GM19240 (cell line): ENCODE results near the gene SPI1.

Experiments used
- DNase-seq: peaks from one replicate; pipeline ENCODE4 v3.0.0; 2011; ENCODE audit warnings: low spot score; ENCODE audit not compliant: insufficient read length

The SPI1 gene

DNA sequence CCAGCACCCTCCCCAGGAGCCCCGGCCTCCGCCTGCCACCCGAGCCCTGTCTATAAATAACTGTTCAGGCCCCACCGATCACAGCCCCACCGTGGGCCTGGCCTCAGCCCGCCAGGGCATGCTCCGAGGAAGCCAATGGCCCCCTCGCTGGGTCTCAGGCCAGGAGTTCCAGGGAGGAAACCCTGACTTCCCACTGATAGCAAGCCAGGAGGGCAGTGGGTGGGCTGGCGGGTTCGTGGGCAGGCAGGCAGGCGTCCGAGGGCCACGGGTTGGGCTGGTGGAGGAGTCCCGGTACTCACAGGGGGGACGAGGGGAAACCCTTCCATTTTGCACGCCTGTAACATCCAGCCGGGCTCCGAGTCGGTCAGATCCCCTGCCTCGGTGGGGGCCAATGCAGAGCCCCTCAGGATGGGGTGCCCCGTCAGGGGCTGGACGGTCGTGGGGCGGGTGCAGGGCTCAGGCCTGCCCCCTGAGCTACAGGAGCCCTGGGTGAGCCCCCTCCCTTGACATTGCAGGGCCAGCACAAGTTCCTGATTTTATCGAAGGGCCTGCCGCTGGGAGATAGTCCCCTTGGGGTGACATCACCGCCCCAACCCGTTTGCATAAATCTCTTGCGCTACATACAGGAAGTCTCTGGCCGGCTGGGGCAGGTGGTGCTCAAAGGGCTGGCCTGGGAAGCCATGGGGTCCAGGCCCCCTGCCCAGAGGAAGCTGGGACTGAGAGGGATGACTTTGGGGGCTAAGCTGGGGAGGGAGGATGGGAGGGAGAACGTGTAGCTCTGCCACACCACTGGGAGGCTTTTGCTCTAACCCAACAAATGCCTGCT, at the start of gene SPI1:
Gene SPI1 (minus strand): TSS at position 538 of the 826 bp plus-strand sequence. CDS start 194 bp downstream, at position 344.
- DNase-seq, result peak; percentile 89

DNA sequence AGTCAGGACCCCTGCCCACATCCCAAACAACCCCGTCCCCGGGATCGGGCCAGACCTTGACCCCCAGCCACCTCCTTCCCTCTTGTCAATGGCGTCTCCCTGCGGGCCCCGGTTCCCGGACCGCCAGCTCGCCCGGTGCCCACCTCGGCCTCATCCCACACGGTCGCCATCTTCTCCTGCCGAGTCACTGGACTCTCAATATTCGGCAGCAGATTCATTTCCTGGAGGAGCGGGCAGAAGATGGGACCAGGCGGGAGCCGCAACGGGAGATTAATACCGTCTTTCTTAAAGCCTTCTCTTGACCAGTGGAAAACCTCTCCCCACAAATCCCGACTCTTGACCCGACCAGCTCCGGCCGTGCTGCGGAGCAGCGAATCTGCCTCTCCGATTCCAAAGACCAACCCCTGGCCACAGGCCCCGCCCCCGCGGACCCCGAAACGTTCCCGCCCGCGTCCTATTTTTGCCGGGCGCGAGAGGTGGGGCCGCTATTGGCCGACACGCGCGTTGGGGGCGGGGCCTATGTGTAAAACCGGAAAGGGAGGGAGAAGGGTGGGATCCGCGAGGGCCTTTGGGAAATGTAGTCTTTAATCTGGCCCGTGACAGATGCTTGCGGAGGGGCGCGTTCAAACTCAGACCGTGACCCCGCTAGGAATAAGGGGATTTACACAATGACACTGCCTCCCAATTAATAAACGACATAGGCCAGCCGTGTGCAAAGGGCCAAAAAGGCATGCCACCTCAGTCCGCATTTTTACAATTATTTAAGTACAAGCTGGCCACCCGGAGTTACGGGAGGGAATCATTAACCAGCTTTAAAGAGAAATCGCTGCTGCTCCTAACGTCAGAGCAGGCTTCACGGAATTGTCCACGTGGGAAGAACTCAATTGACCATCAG, 48.0 kb upstream of the SPI1 start, which contains the start of gene PSMC3:
Gene PSMC3 (minus strand): TSS at position 378 of the 895 bp plus-strand sequence. CDS start 160 bp downstream, at position 218.
- peak; percentile 93 for DNase-seq

DNA sequence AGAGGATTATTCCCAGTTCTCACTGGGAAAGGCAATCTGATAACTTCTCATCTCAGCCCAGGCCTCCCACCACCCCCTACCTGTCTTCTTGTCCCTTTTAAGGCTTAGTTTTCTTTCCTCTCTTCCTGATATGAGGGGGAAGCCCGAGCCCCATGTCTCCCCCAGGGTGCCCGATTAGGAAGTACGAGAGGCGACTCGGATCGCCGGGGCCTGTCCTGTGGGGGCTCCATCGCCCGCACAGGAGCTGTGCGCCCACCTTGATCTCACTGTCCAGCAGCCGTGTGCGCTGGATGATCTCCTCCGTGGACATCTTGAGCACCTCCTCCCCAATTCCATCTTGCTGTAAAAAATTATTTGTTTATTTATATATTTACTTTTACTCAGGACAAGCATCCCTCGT, 47.3 kb upstream of the SPI1 start:
- DNase-seq, result no peak

DNA sequence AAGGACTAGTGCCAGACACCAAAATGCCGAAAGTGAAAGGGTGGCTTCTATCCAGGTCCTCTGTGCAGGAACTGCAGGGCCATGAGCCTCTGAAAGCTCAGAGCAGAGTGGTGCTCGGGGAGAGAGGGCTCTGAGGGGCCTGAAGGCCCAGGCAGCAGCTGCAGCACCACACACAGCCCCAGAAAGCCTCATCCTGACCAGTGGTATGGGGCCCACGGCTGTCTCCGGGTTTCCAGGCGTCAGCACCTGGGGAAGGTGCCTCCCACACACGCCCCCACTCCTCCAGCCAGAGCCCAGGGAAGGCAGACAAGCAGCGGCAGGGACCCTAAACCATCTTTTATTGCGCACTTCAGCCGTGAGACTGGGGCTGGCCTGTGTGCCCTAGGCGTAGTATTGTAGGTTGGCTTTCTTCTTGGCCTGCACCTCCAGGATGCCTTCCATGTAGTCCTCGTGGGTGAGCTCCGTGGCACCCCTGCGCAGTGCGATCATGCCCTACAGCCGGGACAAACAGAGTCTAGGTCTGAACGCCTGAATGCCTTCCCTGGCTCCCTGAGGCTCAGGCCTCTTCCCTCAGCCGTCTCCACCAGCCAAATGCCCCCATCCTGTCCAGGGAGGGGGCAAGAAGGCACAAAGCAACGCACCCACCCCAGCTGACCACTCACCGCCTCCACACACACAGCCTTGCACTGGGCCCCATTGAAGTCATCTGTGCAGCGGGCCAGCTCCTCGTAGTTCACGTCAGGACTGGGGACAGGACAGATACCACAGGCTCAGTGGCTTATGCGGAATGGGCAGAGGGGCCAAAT, 40.3 kb upstream of the SPI1 start:
- DNase-seq, result no peak

DNA sequence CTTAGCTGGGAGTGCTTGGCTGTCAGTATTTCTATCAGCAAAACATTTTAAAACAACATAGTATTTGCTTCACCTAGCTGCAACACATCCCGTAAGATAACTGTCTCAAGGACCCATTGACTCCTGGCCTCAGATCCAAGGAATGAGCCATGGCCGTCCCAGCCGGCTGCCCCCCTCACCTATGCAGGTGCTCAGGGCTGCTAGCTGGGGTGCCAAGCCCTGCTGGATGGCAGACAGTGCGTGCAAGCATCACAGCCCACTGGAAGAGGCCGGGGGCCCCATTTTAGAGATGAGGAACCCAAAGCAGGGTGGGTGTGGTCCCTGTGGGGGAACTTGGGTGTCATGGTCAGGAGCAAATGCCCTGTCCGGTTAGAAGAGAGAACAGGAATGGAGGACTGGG, 39.4 kb upstream of the SPI1 start:
- no peak for DNase-seq

DNA sequence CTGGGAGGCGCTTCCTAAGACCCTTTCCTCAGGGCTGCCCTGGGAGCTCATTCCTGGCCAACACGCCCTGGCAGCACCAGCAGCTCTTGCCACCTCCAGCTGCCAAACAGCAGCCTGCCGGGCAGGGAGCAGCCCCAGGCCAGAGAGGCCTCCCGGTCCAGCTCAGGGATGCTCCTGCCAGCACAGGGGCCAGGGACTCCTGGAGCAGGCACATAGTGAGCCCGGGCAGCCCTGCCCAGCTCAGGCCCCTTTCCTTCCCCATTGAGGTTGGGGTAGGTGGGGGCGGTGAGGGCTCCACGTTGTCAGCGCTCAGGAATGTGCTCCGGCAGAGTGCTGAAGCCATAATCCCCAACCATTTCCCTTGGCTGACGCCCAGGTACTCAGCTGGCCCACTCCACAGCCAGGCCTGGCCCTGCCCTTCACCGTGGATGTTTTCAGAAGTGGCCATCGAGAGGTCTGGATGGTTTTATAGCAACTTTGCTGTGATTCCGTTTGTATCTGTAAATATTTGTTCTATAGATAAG, 37.7 kb upstream of the SPI1 start:
- DNase-seq, result no peak

DNA sequence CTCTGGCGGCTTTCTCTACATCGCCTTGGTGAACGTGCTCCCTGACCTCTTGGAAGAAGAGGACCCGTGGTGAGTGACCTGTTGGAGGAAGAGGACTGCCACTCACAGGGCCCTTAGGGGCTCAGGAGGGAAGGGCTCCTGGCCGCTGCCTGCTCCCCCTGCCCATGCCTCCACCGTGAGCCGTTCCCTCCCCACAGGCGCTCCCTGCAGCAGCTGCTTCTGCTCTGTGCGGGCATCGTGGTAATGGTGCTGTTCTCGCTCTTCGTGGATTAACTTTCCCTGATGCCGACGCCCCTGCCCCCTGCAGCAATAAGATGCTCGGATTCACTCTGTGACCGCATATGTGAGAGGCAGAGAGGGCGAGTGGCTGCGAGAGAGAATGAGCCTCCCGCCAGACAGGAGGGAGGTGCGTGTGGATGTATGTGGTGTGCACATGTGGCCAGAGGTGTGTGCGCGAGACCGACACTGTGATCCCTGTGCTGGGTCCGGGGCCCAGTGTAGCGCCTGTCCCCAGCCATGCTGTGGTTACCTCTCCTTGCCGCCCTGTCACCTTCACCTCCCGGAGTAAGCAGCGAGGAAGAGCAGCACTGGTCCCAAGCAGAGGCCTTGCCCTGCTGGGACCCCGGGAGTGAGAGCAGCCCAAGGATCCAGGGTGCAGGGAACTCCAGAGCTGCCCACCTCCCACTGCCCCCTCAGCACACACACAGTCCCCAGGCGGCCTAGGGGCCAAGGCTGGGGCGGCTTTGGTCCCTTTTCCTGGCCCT, 36.9 kb upstream of the SPI1 start:
- DNase-seq, result no peak

DNA sequence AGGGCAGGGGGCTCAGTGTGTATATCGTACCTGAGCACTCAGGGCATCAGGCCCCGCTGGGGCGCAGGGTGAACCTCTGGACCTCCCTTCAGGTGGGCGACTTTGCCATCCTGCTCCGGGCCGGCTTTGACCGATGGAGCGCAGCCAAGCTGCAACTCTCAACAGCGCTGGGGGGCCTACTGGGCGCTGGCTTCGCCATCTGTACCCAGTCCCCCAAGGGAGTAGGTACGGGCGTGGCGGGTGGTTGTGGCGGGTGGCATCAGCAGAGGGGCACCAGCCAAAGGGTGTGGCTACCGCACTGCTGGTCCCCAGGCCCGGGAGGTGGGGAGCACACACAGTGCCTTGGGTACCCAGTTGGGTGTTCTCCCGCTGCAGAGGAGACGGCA, 36.3 kb upstream of the SPI1 start:
- no peak for DNase-seq

DNA sequence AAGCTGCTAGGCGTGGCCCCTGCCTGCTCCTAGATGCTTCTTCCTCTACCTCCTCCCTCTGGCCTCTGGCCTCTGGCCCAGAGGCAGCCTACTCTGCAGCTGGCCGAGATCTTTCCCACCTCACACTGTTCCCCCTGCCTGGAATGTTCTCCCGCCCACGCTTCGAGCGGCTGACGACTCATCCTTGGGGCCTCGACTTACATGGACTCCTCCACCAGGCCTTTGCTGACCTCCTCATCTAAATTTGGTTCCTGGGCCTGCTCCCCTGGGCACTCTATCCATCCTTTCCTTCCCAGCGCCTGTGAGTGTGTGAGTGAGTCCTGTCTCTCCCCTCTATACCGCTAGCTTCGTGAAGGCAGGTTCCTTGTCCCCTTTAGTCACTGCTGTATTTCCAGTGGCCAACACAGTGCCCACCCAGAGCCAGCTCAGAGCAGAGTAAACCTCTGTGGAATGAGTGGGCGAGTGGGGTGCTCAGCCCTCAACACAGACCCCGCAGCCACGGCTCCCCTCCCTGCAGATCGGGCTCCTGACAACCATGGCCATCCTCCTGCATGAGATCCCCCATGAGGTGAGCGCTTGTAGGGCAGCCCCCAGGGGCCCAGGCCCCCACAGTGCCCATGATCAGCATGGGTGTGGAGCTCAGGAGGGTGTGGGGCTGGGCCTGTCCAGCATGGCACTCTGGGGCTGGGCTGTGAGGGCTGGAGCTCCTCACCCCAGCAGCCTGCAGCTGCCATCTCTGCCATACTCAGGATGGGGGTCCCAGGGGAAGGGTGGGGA, 35.7 kb upstream of the SPI1 start:
- no peak for DNase-seq

DNA sequence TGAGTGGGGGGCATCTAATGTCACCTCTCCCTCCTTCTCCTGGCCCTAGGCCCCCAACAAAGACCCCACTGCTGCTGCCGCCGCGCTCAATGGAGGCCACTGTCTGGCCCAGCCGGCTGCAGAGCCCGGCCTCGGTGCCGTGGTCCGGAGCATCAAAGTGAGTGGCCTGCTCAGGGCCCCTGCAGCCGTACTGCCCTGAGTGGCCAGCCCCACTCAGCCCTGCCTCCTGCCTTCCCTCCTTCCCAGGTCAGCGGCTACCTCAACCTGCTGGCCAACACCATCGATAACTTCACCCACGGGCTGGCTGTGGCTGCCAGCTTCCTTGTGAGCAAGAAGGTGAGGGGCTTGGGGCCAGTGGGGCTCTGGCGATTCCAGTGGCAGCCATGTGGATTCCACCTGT, 35.0 kb upstream of the SPI1 start:
- no peak for DNase-seq

DNA sequence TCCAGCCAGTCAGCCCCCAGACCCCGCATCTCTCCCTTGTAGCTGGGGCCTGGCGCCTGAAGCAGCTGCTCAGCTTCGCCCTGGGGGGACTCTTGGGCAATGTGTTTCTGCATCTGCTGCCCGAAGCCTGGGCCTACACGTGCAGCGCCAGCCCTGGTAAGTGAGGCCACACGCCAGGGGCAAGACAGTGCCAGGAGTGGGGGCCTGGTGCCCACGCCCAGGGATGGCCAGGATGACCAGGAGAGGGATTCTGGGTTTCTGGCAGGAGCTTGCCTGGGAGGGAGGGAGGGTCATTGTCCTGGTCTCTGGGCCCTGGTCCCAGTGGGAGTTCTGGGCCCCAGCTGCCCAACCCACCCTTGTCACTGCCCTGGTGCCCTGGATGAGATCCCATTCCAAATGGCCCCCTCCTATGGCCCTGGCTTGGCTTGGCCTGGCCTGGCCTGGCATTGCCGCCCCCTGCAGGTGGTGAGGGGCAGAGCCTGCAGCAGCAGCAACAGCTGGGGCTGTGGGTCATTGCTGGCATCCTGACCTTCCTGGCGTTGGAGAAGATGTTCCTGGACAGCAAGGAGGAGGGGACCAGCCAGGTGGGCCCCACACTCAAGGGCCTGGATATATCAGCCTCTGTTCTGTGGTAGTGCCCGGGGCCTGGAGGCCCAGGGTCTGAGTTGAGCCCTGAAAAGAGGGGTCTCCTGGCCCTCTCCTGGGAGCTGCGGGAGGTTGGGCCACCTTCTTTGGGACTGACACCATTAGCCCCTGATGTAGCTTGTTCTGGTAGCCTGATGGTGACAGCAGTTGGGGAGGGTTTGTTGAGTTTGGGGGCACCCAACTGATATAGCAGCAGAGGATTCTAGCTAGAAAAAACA, 33.8 kb upstream of the SPI1 start:
- no peak for DNase-seq

DNA sequence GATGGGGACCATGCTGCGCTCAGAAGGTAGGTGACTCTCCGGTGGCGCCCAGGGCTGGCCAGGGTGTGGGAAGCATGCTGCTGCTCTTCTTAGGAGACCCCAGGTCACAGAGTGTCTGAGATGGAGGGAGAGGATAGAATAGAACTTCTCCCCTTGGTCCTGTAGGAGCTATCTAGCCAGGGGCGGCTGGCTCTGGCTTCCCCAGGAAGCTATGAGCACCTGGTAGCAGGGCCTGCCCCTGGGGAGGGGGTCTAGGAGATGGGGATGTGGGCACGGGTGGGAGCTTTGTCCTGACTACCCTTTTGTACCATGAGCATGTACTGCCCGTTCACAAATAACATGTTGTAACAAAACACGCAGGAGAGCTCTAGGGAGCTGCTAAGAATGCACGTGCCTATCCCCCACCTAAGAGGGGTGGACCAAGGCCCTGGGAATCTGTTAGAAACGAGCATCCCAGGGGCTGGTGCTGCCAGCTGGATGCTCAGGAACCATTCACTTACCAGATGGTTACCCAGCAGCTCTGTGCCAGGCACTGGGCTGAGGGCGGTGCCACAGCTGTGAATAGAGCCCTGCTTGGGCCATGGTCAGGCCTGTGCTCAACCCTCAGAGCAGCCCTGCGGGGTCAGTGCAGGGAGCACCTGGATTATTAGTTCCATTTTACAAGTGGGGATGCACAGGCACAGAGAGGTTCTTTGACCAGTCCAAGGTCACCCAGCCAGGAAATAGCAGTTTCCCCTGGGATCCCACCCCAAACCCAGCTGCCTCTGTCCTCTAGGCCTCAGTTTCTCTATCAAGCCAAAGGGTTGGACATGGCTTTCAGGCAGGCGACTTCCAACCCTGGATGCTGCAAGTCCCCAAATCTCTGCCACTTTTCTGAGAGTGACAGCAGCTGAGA, 32.3 kb upstream of the SPI1 start:
- no peak for DNase-seq

DNA sequence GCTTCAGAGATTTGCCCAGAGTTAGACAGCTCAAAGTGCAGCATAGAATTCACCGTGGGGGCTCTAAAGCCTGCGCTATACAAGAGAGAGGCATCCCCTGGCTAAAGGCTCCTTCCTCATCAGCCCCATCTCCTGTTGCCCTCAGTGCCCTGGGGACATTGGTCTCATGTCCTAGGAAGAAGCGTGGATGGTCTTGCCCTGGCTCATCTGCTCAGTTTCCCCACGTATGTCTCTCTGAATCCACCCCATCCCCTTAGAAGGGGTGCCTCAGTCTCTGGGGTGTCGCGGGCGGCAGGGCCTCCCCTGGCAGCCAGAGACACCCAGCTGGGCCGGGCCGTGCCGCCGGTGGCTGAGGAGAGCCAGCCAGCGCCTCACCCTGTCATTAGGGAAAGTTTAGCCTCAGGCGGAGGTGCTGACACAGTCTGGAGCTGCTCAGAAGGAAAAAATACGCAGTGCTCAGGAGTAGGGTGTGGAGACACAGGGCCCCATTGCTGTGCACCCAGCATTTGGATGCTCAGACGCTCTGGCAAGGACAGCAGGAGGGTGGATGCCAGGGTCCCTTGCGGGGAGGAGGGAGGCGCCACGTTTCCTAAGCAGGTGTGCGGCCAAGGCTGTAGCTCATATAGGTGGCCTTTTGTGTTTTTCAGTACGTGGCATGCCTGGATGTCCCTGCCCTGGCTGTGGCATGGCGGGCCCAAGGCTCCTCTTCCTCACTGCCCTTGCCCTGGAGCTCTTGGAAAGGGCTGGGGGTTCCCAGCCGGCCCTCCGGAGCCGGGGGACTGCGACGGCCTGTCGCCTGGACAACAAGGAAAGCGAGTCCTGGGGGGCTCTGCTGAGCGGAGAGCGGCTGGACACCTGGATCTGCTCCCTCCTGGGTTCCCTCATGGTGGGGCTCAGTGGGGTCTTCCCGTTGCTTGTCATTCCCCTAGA, 31.4 kb upstream of the SPI1 start:
- DNase-seq, result no peak

DNA sequence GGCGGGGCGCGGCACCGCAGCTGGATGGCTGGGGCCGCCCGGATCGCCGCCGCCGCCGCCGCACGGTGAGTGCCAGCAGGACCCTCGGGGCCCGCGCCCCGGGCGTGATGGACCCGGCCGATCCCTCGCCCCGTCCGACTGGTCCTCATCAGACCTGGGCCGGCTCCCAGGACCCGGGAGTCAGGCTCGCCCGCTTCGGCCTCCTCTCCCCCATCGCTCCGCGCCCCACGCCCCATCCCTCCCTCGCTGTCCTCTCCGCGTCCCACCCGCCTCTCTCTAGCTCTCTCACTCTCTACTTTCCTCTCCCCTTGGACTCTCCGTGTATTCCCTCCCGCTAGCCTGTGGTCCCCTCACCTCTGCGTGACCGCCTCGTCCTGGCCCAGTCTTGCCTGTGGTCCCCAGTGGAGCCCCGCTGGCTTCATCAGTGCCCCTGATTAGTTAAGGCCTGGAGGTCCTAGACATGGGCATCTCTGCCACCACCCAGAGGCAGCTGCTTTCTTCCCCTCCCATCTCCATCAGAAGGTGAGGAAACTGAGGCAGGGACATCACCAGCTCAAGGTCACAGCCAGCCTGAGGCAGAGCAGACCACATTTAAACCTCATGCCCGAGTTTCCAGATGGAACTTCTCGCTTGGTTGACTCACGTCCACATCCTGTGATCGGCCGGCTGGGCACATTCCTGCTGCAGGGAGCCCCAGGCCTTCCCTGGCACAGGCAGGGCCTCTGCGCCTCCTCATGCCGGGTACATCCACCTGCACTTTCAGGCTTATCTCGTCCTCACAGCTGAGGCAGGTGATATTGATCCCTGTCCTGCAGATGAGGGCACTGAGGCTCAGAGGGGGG, 30.5 kb upstream of the SPI1 start:
- DNase-seq, result no peak

DNA sequence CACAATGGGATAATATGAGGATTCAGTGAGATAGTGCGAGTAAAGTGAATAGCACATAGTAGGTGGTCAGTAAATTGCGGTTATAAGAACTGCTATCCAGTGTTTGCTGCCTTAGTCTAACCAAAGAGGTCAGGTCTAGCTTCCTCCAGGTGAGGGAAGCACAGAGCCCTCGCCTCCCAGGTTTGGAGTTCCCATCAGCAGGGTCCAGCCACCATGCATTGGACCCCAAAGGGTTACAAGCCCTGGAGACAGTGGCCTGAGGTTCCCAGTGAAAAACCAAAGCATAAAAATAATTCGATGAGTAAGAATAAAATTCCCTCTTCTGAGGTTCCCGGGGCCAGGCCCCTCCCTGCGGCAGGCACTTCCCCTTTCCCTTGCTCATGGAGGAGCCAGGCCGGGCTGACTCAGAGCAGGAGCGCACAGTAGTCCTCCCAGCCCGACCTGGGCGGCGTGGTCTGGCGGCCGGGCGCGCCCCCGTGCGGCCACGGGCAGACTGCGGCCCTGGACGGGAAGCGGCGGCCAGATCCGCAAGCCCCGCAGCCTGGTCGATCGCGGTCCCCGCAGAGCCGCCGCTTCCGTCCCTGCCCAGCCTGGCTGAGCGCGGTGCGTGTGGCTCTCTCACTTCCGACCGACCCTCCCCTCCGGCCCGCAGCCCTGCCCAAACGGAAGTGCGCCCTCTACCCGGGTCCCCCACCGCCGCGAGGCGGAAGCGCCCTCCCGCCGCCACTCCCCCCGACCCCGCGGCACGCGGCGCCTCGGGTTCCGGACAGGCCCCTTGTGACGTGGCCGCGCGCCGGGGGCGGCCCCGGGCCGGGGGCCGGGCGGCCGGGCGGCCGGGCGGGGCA, 29.6 kb upstream of the SPI1 start, which contains the start of gene SLC39A13:
Gene SLC39A13 (plus strand): TSS at position 845 of the 845 bp plus-strand sequence. CDS start 1,505 bp downstream, outside the sequence.
- DNase-seq, result peak; percentile 97
